GM12878 (cell line): Measurements from ENCODE around the gene TLE3. TPM values are rescaled to one million over a fixed set of nuclear protein-coding genes. Genes with fewer than 3 reads are reported as not detected.

ENCODE experiments used
- ASH2L ChIP-seq: fragments of 300-600, 200-600 bp; sonication (generic); IDR thresholded peaks from 2 replicates; pipeline ENCODE4 v1.6.1; 2017; ENCODE audit warnings: low read depth, mild to moderate bottlenecking, borderline replicate concordance
- CBFB ChIP-seq: IDR thresholded peaks from 2 replicates; pipeline ENCODE4 v1.6.1; 2016; ENCODE audit warnings: antibody characterized with exemption, low read depth
- CBX3 ChIP-seq: fragments of 200-600 bp; sonication (generic); IDR thresholded peaks from 2 replicates; pipeline ENCODE4 v1.6.1; 2016; ENCODE audit warnings: low read depth, borderline replicate concordance
- EP300 ChIP-seq, 2 experiments: fragments of 150-350 bp in 1 of 2; IDR thresholded peaks; 2 replicates each; pipeline ENCODE4 v1.6.1; 2011 to 2012; ENCODE audit warnings: low read depth in 2 of 2, low read length in 2 of 2, borderline replicate concordance in 1 of 2, improper control_type of control experiment in 1 of 2, inconsistent platforms in 1 of 2; ENCODE audit not compliant: control insufficient read depth in 1 of 2
- FOXK2 ChIP-seq: fragments of 450-650 bp; IDR thresholded peaks from 2 replicates; pipeline ENCODE4 v1.6.1; 2017; ENCODE audit warnings: mild to moderate bottlenecking, moderate library complexity
- IKZF1 ChIP-seq: fragments of 450-650 bp; conservative IDR thresholded peaks from 2 replicates; pipeline ENCODE4 v1.6.1; 2017; ENCODE audit warnings: antibody characterized with exemption, mild to moderate bottlenecking
- MTA3 ChIP-seq: IDR thresholded peaks from 2 replicates; pipeline ENCODE4 v1.6.1; 2012; ENCODE audit warnings: low read length, inconsistent platforms, borderline replicate concordance
- NR2C1 ChIP-seq: fragments of 450-650 bp; IDR thresholded peaks from 2 replicates; pipeline ENCODE4 v1.6.1; 2017; ENCODE audit warnings: antibody characterized with exemption, mild to moderate bottlenecking, moderate library complexity
- RFX5 ChIP-seq: IDR thresholded peaks from 2 replicates; pipeline ENCODE4 v1.6.1; 2011; ENCODE audit warnings: low read depth, low read length, improper control_type of control experiment
- SREBF2 ChIP-seq: IDR thresholded peaks from 2 replicates; pipeline ENCODE4 v1.6.1; 2012; ENCODE audit warnings: mild to moderate bottlenecking, low read length
- TAF1 ChIP-seq: IDR thresholded peaks from 2 replicates; pipeline ENCODE4 v1.6.1; 2011; ENCODE audit warnings: mild to moderate bottlenecking, low read depth, low read length, borderline replicate concordance
- WRNIP1 ChIP-seq: IDR thresholded peaks from 2 replicates; pipeline ENCODE4 v1.6.1; 2011; ENCODE audit warnings: low read depth, low read length, improper control_type of control experiment, borderline replicate concordance
- ZNF217 ChIP-seq: fragments of 450-650 bp; IDR thresholded peaks from 2 replicates; pipeline ENCODE4 v1.6.1; 2017; ENCODE audit warnings: antibody characterized with exemption, mild to moderate bottlenecking
- polyA plus RNA-seq, 11 experiments: library from polyadenylated mRNA; depleted of rRNA in 4 of 11; unstranded in 6 of 11; stranded (reverse) in 5 of 11; fragments of >200 nt; fragmentation: Nextera tagmentation in 4 of 11; fragmentation: Illumina TruSeq in 1 of 11; extraction: Ambion mirVana in 4 of 11; extraction: Trizol in 1 of 11; gene quantifications; 1 replicate in 1 of 11; 2 replicates in 10 of 11; pipeline versions ENCODE4 v1.2.1 to v1.2.3, GENCODE V29; 2011 to 2016; ENCODE audit warnings: inconsistent platforms in 2 of 11, missing spikeins in 2 of 11, low read depth in 1 of 11
- total RNA-seq, 4 experiments: library from RNA; depleted of rRNA in 3 of 4; stranded (reverse); fragments of >200 nt in 3 of 4; fragmentation: Illumina TruSeq in 1 of 4; extraction: Trizol in 1 of 4; gene quantifications; 2 replicates each; pipeline versions ENCODE4 v1.2.1 to v1.2.3, GENCODE V29; 2013 to 2021
- TF ChIP-seq, protein P1 (sequence below): fragments of 150-350 bp; IDR thresholded peaks from 2 replicates; pipeline ENCODE4 v1.6.1; 2016; ENCODE audit warnings: low read depth, low read length
- TF ChIP-seq, protein P2 (sequence below): IDR thresholded peaks from 2 replicates; pipeline ENCODE4 v1.6.1; 2012; ENCODE audit warnings: low read depth, low read length, improper control_type of control experiment
- TF ChIP-seq, protein P3 (sequence below): IDR thresholded peaks from 2 replicates; pipeline ENCODE4 v1.6.1; 2012; ENCODE audit warnings: mild to moderate bottlenecking, low read depth, low read length
- TF ChIP-seq, protein P4 (sequence below): IDR thresholded peaks from 2 replicates; pipeline ENCODE4 v1.6.1; 2011; ENCODE audit warnings: borderline replicate concordance, low read depth, mild to moderate bottlenecking, moderate library complexity, low read length; ENCODE audit not compliant: insufficient read depth, poor library complexity, severe bottlenecking
- TF ChIP-seq, protein P5 (sequence below): IDR thresholded peaks from 2 replicates; pipeline ENCODE4 v1.6.1; 2011; ENCODE audit warnings: low read depth, low read length, improper control_type of control experiment, borderline replicate concordance

Gene TLE3
- total and polyA plus RNA-seq, 10 of the 15 experiments (the other 5 are each of a cell fraction or from before 2014, with no cell fraction given): 1.2 to 65.5 (median 9.7) TPM

DNA sequence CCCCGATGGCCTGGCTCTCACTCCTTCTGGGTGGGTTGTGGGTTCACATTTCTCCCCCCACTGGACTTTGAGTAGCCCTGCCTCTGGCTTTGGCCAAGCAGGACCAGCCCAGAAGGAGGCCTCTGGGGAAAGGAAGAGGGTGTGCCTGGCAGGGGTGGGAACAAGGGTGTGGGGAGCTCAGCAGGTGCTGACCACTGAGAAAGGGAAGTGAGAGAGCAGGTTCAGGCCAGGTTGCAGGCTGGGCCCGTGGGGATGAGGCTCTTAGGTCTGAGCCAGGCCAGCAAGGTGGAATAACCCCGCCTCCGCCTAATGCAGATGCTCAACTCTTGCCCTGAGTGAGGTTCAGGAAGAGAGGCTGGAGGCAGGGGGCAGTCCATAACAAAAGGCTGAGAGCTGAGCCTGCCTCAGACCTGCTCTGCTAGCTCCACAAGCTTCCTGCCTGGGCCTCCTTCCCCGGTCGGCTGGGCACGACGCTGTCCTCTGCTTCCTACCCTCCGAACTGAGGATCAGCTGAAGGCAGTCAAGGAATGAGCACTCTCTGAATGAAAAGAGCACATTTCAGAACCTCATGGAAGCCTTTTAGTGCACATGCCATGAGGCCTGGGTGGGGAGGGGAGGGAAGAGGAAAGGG lies 82.7 kb downstream of the TLE3 start (continued):
- TF ChIP-seq, protein P1, sequence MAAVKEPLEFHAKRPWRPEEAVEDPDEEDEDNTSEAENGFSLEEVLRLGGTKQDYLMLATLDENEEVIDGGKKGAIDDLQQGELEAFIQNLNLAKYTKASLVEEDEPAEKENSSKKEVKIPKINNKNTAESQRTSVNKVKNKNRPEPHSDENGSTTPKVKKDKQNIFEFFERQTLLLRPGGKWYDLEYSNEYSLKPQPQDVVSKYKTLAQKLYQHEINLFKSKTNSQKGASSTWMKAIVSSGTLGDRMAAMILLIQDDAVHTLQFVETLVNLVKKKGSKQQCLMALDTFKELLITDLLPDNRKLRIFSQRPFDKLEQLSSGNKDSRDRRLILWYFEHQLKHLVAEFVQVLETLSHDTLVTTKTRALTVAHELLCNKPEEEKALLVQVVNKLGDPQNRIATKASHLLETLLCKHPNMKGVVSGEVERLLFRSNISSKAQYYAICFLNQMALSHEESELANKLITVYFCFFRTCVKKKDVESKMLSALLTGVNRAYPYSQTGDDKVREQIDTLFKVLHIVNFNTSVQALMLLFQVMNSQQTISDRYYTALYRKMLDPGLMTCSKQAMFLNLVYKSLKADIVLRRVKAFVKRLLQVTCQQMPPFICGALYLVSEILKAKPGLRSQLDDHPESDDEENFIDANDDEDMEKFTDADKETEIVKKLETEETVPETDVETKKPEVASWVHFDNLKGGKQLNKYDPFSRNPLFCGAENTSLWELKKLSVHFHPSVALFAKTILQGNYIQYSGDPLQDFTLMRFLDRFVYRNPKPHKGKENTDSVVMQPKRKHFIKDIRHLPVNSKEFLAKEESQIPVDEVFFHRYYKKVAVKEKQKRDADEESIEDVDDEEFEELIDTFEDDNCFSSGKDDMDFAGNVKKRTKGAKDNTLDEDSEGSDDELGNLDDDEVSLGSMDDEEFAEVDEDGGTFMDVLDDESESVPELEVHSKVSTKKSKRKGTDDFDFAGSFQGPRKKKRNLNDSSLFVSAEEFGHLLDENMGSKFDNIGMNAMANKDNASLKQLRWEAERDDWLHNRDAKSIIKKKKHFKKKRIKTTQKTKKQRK: no peak
- TF ChIP-seq, protein P2, sequence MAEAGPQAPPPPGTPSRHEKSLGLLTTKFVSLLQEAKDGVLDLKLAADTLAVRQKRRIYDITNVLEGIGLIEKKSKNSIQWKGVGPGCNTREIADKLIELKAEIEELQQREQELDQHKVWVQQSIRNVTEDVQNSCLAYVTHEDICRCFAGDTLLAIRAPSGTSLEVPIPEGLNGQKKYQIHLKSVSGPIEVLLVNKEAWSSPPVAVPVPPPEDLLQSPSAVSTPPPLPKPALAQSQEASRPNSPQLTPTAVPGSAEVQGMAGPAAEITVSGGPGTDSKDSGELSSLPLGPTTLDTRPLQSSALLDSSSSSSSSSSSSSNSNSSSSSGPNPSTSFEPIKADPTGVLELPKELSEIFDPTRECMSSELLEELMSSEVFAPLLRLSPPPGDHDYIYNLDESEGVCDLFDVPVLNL: no peak
- TF ChIP-seq NR2C1 (no peak), SREBF2 (no peak), CBFB (peak; percentile 95), WRNIP1 (no peak), CBX3 (no peak), RFX5 (no peak), EP300 (IDR thresholded peaks at IDR 0.05; ENCODE audit: borderline replicate concordance in 1 of 2, control insufficient read depth in 1 of 2, low read depth in 2 of 2, low read length in 2 of 2) (peak; percentile 76 to 79; a peak in 3 of 4 replicates), ASH2L (no peak), IKZF1 (peak; percentile 91), TAF1 (0 out of 2 replicates have a peak, but pooled peaks have one; percentile 39), ZNF217 (no peak), FOXK2 (no peak), MTA3 (no peak)
- TF ChIP-seq, protein P3, sequence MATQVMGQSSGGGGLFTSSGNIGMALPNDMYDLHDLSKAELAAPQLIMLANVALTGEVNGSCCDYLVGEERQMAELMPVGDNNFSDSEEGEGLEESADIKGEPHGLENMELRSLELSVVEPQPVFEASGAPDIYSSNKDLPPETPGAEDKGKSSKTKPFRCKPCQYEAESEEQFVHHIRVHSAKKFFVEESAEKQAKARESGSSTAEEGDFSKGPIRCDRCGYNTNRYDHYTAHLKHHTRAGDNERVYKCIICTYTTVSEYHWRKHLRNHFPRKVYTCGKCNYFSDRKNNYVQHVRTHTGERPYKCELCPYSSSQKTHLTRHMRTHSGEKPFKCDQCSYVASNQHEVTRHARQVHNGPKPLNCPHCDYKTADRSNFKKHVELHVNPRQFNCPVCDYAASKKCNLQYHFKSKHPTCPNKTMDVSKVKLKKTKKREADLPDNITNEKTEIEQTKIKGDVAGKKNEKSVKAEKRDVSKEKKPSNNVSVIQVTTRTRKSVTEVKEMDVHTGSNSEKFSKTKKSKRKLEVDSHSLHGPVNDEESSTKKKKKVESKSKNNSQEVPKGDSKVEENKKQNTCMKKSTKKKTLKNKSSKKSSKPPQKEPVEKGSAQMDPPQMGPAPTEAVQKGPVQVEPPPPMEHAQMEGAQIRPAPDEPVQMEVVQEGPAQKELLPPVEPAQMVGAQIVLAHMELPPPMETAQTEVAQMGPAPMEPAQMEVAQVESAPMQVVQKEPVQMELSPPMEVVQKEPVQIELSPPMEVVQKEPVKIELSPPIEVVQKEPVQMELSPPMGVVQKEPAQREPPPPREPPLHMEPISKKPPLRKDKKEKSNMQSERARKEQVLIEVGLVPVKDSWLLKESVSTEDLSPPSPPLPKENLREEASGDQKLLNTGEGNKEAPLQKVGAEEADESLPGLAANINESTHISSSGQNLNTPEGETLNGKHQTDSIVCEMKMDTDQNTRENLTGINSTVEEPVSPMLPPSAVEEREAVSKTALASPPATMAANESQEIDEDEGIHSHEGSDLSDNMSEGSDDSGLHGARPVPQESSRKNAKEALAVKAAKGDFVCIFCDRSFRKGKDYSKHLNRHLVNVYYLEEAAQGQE: no peak
- TF ChIP-seq, protein P4, sequence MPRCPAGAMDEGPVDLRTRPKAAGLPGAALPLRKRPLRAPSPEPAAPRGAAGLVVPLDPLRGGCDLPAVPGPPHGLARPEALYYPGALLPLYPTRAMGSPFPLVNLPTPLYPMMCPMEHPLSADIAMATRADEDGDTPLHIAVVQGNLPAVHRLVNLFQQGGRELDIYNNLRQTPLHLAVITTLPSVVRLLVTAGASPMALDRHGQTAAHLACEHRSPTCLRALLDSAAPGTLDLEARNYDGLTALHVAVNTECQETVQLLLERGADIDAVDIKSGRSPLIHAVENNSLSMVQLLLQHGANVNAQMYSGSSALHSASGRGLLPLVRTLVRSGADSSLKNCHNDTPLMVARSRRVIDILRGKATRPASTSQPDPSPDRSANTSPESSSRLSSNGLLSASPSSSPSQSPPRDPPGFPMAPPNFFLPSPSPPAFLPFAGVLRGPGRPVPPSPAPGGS: peak; percentile 67
- TF ChIP-seq, protein P5, sequence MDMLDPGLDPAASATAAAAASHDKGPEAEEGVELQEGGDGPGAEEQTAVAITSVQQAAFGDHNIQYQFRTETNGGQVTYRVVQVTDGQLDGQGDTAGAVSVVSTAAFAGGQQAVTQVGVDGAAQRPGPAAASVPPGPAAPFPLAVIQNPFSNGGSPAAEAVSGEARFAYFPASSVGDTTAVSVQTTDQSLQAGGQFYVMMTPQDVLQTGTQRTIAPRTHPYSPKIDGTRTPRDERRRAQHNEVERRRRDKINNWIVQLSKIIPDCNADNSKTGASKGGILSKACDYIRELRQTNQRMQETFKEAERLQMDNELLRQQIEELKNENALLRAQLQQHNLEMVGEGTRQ: no peak
